HuH-7.5 (cell line): Measurements from ENCODE around the gene IFI27.

Experiments used
- DNase-seq: peaks from one replicate; pipeline ENCODE4 v3.0.0; 2011; ENCODE audit warnings: low spot score

Gene IFI27

DNA sequence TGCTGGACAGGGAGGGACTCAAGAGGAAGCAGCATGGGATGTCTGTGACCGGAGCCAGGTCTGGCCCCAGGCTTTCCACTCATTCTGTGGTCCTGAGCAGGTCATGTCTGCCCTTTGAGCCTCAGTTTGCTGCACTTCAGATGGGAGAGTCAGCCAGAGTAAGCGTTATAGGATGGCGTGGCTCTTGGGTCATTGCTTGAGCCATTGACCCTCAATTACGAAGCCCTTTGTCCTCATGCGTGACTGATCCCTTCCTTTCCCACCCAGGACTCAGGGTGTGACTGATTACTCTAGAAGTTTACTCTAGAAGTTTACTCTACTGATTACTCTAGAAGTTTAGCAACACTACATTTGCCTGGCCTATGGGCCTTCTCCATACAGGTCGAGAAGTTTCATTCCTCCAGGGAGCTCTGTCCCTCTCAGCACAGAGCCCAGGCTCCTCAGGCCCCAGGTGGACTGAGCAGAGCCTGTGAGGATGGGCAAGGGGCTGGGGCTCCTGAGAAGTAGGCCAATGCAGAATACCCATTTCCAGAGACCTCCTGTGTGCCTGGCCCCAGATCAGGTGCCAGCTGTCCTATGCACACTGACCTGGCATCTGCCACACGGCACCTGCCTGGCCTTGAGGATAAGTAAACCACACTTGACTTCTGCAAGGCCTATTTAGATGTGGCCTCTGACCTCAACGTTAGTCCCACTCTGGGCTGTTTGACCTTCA is 7.6 kb upstream of the IFI27 start:
- DNase-seq, result no peak

DNA sequence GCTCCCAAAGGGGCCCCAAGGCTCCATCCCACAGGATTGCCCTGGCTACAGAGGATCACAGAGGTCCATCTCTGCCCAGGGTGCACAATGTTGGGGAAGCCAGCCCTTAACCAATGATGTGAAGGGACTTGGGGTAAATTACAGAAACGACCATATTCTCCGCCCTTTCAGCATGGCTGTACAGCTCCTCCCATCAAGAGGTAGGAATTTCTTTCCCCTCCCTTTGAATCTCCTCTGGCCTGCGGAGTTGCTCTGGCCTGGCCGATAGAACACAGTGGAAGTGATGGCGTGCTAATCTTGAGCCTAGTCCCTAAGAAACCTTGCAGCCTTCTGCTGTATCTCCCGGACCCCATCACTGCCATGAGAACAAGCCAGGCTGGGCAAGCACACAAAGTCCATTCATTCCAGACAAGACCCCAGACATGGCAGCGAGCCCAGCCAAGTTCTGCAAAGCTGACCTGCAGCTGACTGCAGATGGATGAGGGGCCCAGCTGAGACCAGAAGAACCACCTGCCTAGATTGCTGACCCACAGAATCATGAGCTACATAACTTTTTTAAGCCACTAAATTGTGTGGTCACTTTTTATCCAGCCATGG is 6.9 kb upstream of the IFI27 start:
- no peak for DNase-seq

DNA sequence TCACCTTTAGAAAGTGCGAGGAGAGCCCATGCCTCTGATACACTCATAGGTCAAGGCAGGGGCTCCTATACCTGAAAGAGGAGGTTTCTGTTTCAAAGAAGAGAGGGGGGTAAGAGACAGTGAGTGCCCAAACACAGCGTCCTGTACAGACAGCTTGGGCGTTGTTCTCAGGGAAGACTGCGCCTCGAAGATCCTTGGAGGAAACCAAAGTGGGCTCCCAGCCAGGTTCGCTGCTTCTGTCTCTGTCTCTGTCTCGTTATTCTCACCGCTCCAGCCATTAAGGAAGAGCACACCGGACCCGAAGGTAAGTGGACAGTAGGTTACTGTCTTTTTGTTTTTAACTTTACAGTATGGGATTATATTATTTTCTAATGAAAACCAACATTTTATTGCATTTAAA is 5.8 kb upstream of the IFI27 start:
- no peak for DNase-seq

DNA sequence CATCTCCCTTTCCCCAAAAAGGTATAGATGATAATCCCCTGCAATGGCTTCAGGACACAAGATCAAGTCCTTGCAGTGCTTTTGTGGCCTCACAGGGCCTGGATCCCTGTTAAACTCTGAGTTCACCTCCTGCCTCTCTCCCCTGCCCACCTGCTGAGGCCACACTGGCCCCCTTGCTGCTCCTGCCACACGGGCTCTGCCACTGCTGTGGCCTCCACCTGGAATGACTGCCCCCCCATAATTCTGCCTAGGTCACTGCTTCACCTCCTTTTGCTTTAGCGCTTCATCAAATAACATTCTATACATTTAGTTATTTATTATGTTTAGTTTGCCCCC is 653 bp upstream of the IFI27 start:
- DNase-seq, result no peak

DNA sequence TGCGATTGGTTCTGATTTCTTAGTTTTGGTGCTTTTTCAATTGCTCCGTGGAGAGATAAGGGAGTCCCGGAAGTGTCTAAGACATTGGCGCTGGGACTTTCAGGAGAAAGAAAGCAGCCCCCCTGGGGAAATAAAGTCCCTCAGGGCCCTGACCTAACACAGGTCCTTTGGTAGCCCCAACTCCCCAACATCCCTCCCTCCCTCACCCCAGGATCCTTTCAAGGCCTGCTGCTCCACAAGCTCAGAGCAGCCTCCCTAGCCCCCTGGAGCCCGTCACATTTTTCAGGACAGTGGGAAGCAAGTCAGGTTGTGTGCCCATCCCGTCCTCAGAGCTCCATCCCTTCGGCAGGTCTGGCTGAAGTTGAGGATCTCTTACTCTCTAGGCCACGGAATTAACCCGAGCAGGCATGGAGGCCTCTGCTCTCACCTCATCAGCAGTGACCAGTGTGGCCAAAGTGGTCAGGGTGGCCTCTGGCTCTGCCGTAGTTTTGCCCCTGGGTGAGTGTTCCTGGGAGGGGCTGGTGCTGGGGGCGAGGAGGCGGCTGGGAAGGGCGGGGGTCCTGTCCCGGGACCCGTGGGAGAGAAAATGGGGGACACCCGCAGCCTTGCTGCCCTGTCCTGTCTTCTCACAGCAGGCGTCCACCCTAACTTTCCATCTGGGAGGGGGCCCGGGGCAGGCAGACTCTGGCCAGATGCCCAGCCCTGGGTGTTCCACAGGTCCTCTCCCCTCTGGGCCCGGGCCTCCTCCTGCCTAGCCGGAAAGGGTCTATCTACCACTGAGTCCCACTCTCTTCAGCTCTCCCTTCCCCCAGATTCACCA is 950 bp downstream of the IFI27 start:
- no peak for DNase-seq

DNA sequence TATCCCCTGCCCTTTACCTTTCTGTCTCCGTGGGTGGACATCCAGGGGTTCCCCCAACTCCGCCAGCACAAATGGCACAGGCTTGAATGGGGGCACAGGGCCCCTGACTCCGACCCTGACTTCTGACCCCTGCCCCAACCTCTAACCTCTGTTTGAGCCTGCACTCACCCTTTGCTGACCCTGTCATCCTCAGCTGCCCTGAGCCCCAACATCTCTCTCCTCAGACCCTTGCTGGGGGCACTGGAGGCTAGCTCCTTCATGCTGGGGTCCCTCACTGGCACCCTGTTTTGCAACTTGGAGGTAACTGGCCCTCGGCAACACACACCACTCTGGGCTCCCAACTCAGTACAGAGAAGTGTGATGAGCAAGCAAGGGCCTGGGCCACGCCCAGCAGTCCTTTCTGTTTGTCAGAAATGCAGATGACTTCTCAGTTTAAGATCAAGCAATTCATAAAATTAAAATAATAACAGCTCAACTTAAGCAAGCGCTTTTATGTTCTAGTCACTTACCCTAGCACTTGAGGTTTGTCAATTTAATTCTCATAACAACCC is 2.1 kb downstream of the IFI27 start:
- no peak for DNase-seq

DNA sequence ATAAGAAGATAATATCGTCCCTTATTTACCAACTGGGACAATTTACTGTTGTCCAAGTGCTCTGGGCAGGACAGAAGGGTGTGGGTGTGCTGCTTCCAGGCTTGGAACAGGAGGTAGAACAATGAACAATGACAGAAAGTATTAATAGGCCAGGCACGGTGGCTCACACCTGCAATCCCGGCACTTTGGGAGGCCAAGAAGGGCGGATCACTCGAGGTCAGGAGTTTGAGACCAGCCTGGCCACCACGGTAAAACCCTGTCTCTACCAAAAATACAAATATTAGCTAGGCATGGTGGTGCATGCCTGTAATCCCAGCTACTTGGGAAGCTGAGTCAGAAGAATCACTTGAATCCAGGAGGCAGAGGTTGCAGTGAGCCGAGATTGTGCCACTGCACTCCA is 2.5 kb downstream of the IFI27 start:
- no peak for DNase-seq

DNA sequence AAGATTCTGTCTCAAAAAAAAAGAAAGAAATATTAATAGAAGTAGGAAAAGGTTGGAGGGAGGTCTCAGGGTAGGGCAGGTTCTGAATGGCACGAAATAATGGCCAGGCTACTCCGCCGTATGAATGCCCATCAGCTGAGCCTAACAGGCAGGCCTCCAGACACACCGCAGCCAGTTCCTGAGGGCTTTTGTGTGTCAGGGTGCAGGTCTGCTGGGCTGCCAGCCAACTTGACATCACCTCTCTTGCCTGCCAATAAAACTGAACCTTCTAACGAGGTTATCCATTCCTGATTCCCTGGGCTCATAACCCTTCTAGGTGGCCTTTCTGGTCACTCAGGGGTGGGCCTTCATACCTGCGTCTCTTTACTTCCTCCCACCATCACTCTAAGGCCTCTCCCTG is 3.0 kb downstream of the IFI27 start:
- no peak for DNase-seq

DNA sequence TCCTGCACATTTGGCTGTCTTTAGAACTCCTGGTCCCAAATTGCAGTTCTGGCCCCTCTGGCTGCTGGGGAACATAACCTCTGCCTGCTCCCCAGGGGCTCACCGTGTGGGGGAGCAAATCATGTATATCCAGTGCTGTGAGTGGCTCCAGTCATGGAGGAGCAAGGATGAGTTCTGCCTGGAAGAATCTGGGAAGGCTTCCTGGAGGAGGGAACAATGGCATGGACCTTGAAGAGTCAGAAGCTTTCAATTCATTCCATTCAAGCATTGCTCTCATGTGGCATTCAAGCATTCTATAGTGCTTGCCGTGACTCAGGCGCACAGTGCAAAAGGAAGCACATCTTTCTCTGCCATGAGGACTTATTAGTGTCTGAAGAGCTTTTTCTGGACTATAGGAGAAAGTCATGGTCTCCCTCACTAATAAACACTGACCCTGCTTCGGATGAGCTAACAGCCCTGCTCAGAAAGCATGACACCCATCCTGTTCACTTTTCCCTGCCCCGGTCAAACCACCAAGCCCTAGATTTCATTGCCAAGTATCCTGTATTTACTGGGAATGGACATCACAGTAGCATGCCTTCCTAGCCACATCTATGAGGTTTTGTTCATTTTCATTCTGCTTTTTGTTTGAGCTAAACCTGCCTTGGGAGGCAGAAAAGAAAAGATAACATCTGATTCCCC is 3.5 kb downstream of the IFI27 start:
- DNase-seq, result no peak

DNA sequence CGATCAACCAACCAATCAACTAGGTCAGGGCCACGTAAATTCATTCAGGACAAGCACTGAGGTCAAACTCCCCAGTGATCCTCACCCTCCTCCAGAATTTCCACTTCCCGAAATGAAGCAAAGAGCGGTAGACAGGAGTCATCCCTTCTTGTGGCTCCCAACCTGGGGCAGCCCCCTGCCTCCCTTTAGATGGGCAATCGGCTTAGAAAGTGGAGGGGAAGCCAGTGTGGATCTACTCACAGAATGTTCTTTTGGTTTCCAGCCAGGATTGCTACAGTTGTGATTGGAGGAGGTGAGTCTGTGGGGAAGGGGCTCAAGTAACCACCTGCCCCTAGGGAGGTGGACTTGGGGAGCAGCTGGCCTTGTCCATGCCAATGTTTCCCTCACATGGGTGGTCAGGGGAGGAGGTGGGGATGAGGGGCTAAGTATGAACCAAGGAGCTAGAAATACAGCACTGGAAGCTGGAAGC is 4.1 kb downstream of the IFI27 start:
- no peak for DNase-seq

DNA sequence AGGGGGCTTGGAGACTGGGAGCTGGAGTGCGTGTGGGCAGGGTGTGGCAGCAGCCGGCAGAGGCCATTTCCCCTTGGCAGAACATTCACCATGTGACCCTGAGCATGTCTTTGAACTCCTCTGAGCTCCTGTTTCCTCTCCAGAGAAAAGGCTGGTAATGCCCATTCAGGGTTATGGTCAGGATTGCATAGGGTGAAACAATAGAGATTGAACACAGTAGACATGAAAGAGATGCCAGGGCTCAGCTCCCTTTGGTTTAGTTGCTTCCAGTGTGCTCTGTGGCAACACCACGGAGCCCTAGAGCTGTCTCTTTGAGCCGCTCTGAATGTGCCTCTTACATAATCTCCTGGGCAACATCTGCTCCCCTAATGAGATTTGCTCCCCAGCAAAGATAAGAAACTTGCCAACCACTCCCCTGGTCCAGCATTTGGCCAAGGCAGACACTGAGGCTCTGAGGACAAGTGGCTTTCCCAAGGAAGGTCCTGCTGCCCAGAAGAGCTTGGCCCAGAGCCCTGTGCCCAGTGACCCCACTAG is 4.6 kb downstream of the IFI27 start:
- DNase-seq, result no peak

DNA sequence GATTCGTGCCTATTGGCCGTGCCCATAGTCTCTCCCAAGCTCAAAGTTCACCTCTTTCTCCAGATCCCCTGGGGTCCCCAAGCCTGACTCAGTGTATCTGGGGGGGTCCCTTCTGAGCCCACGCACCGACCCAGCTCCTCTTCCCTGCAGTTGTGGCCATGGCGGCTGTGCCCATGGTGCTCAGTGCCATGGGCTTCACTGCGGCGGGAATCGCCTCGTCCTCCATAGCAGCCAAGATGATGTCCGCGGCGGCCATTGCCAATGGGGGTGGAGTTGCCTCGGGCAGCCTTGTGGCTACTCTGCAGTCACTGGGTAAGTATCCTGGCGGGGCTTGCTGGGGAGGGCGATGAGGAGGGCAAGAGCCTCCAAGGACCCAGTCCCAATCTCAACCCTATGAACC is 5.1 kb downstream of the IFI27 start:
- DNase-seq, result no peak

DNA sequence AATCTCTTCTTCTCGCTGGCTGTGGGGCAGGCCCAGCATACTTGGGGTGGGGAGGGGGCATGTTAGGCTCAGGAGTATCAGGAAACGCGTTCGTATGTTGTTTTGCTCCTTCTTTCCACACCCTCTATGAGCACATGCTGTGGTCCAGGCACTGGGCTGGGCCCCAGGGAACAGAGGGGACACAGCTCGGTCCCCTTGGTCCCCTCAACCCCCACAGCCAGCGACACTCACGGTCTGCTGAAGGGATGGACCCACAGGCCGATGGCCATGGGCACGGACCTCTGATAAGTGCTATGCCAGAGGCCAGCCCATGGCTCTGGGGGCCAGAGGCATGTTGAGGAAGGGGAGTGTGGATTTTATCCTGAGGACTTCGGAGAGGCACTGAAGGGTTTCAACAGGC is 6.2 kb downstream of the IFI27 start:
- no peak for DNase-seq

DNA sequence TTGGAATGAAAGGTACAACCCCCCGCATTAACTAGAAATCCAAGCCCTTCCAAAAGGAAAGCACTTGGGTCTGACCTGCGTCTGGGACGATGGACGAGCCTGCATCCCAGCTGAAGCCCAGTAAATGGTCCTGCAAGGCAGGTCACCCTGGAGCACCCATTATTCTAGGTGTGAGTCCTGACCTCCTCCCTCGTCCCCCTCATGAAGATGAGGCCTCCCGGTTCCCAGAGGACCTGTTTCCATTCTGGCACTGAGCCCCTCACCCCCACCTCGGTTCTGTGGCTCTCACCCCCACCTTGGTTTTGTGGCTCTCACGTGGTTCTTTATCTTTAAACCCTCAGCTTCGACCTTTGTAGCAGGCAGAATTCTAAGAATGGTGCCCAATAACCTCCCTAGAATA is 7.3 kb downstream of the IFI27 start:
- no peak for DNase-seq

DNA sequence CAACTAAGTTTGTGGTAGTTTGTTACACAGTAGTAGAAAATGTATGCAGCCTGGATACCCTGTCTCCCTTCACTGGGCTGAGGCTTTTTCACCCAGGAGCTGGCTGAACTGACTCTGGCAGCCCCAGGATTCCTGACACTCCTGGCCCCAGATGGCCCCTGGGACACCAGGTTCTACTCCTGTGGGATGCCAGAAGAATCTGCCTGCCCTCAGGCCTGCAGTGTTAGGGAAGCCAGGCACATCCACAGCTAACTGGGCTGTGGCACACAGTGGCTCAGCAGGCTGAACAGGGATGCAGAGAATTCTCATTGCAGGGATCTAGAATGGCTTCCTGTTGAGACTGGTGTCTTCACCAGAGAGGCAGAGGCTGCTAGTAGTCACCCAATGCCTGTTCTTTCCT is 8.5 kb downstream of the IFI27 start:
- no peak for DNase-seq

DNA sequence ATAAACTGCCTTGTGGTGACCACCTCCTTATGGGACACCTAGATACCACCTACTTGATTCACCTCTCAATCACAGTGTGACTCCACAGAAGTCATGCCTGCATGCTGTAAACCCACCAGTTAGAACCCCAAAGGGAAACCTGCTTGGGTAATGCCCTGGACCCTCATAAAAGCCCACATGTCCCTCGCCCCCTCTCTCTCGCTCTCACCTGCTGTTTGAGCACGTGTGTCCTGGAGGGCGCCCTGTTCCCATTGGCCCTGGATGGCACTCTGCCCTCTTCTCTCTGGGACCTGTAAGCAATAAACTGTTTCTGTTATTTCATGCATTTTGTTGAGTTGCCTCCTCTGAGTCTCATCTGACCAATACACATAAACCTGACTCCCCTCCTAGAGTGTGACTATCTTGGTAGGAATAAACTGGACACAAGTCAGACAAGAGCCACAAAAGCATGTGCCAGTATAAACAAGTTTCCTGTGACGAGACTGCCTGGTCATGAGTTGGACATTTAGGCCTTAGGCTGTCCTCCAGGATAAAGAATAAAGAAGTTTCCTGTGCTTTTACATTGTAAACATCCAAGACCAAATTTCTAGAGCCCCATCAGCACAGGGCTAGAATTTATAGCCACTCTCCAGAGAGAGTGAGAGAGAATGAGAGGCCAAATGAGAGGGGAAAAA is 10.3 kb downstream of the IFI27 start:
- DNase-seq, result no peak

DNA sequence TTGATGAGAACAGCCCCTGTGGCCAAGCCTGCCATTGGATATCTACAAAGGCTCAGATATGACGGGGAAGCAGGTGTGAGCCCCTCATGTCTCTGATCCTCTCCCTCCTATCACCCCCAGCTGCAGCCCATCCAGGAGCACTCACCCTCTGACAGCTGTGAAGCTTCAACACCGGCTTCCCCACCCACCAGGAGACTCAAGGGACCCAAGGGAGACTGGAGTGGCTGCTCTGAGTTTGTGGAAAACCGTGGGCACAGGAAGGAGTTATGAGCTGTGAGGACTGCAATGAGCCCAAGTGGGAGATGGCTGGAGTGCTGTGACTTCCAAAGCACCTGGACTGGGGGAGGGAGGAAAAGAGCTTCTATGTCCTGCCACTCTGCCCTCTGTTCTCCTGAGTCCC is 10.9 kb downstream of the IFI27 start:
- DNase-seq, result no peak

DNA sequence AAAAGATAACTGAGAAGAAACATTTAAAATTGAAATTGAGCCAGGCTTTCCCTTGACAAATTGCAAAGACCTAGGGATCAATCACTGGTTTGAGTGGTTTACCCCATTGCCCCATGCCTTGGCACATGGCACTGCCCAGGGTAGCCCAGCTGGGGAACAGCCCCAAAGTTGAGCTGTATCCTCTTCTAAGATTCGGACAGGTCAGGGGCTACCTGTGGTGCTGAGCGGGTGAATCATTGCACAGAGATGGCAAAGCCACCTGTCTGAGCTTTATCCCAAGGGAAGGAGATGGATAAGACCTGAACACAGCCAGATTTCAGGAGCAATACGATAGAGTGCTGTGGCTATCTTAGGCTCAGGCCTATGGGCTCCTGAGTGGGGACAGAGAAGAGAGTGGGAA is 11.9 kb downstream of the IFI27 start:
- no peak for DNase-seq

DNA sequence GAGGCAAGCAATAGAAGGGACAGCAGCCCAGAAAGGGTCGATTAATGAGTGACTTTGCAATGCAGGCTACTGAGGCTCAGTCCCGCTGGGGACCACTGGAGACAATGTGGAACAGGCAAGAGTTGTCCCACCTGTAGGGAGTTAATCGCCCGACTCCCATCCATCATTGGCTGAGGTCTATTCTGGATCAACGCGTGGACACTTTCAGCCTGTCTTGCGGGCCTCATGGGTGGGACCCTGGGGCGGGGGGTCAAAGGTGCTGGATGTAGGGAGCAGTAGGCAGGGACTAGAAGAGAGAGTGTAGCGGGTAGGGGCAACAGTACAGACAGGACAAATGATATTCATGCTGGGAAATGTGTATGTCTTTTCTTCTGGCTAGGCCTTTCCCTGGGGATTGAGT is 12.8 kb downstream of the IFI27 start:
- no peak for DNase-seq

DNA sequence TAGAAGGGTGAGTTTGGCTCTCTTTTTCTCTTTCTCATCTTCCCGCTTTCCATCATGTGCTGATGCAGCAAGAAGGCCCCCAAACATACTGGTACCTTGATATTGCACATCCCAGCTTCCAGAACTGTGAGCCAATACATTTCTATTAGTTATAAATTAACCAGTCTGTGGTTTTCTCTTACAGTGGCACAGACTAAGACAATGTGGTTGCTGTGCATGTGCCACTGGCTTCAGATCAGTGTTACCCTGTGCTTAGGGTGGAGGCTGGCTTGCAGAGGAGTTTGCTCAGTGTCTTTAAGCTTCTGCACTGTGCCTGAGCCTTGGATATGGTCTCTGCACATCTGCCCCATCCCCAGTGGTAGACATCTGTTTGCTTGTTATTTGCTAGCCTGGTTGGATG is 13.3 kb downstream of the IFI27 start:
- no peak for DNase-seq

DNA sequence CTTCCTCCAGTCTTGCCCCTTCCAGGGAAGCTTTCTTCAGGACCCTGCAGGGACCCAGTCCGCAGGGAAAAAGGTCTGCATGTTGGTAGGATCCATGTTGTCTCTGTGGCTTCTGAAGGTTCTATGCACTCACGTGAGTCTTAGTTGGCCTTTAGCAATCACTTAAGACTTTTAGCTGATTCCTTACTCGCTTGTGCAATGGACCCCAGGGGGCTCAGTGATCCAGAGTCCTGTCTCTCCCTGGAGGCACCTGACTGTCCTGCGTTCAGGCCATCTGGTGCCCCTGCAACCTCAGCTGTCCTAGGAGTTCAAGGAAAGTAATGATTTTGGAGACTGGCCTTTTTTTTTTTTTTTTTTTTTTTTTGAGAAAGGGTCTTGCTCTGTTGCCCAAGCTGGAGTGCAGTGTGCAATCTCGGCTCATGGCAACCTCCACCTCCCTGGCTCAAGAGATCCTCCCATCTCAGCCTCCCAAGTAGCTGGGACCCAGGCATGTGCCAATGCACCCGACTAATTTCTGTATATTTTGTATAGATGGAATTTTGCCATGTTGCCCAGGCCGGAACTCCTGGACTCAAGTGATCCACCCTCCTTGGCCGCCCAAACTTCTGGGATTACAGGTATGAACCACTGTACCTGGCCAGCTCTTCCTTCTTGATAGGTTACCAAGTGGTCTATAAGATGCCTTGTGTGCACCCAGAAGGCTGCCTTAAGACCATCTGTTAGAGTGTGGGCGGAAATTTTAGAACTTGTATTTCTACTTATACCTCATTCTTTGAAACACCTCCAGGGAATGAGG is 14.2 kb downstream of the IFI27 start:
- no peak for DNase-seq
